Urothelium cell line (cell line): ENCODE measurements around the gene SHOC1.
A peak's percentile ranks its signal among the peaks of the same experiment; 100 is the strongest.
"Not testable (repeated sequence)": the region's sequence is repeated elsewhere in the genome, so short reads cannot be mapped to it uniquely, and the experiment has no call there.

Experiments used
- DNase-seq: peaks from one replicate; pipeline ENCODE4 v3.0.0; 2011; ENCODE audit warnings: low spot score, mixed read lengths
- FAIRE-seq: peaks from 2 replicates; lab custom pipeline; 2011; peaks lifted over from hg19 to GRCh38; lab: Jason Lieb, UNC

Gene SHOC1

GRCh38 chr9:111794835-111795556, at the start of gene SHOC1:
Gene SHOC1 (minus strand): TSS chr9:111794937. CDS start chr9:111791418, 3,519 bp downstream.
- FAIRE-seq (no peak), DNase-seq (no peak)

GRCh38 chr9:111843971-111844370, 49.2 kb upstream of the SHOC1 start:
- no peak for DNase-seq
- FAIRE-seq = no peak

- DNase-seq (no peak), FAIRE-seq (no peak)
Observed at GRCh38 chr9:111842313-111842712, 47.6 kb upstream of the SHOC1 start.

GRCh38 chr9:111840442-111840841, 45.7 kb upstream of the SHOC1 start:
- no peak for DNase-seq
- no peak for FAIRE-seq

- no peak for FAIRE-seq
- DNase-seq = no peak
Observed at GRCh38 chr9:111839987-111840386, 45.2 kb upstream of the SHOC1 start.

- DNase-seq (no peak), FAIRE-seq (no peak)
Observed at GRCh38 chr9:111839387-111839786, 44.6 kb upstream of the SHOC1 start.

GRCh38 chr9:111838439-111838838, 43.7 kb upstream of the SHOC1 start:
- no peak for FAIRE-seq
- no peak for DNase-seq

- FAIRE-seq (no peak), DNase-seq (no peak)
Observed at GRCh38 chr9:111836311-111836710, 41.6 kb upstream of the SHOC1 start.

GRCh38 chr9:111833941-111834340, 39.2 kb upstream of the SHOC1 start:
- DNase-seq (no peak), FAIRE-seq (no peak)

GRCh38 chr9:111832449-111832848, 37.7 kb upstream of the SHOC1 start:
- no peak for DNase-seq
- no peak for FAIRE-seq

- FAIRE-seq (no peak), DNase-seq (no peak)
Observed at GRCh38 chr9:111831371-111832108, 36.8 kb upstream of the SHOC1 start.

GRCh38 chr9:111828193-111828592, 33.5 kb upstream of the SHOC1 start:
- DNase-seq (no peak), FAIRE-seq (no peak)

GRCh38 chr9:111825468-111826145, 30.9 kb upstream of the SHOC1 start:
- DNase-seq = peak; percentile 14
- FAIRE-seq = no peak

- DNase-seq (no peak), FAIRE-seq (no peak)
Observed at GRCh38 chr9:111821006-111821528, 26.3 kb upstream of the SHOC1 start.

- FAIRE-seq (no peak), DNase-seq (no peak)
Observed at GRCh38 chr9:111819360-111819759, 24.6 kb upstream of the SHOC1 start.

- FAIRE-seq (no peak), DNase-seq (no peak)
Observed at GRCh38 chr9:111815285-111816070, 20.7 kb upstream of the SHOC1 start.

- no peak for DNase-seq
- no peak for FAIRE-seq
Observed at GRCh38 chr9:111812337-111812736, 17.6 kb upstream of the SHOC1 start.

GRCh38 chr9:111810908-111811307, 16.2 kb upstream of the SHOC1 start:
- DNase-seq = no peak
- no peak for FAIRE-seq

GRCh38 chr9:111810415-111810814, 15.7 kb upstream of the SHOC1 start:
- not testable (repeated sequence) for FAIRE-seq, DNase-seq

- DNase-seq (no peak), FAIRE-seq (no peak)
Observed at GRCh38 chr9:111807197-111807596, 12.5 kb upstream of the SHOC1 start.

- DNase-seq (no peak), FAIRE-seq (no peak)
Observed at GRCh38 chr9:111806259-111806658, 11.5 kb upstream of the SHOC1 start.
